Dermis microvascular lymphatic vessel endothelial cell (primary cell): Measurements from ENCODE around the gene CTNNBL1. TPM values are rescaled to one million over a fixed set of nuclear protein-coding genes. Genes with fewer than 3 reads are reported as not detected.
"Not testable (repeated sequence)": the region's sequence is repeated elsewhere in the genome, so short reads cannot be mapped to it uniquely, and the experiment has no call there.

ENCODE experiments used
- DNase-seq, 2 donors: peaks; one replicate each; pipeline versions ENCODE4 v3.0.0 to v3.0.0-alpha.2; 2010; ENCODE audit warnings: low read depth in 2 of 2
- total RNA-seq: library from RNA; depleted of rRNA; stranded (reverse); fragments of >200 nt; gene quantifications from 2 replicates; pipeline ENCODE4 v1.2.1, GENCODE V29; 2014

Gene CTNNBL1, protein sequence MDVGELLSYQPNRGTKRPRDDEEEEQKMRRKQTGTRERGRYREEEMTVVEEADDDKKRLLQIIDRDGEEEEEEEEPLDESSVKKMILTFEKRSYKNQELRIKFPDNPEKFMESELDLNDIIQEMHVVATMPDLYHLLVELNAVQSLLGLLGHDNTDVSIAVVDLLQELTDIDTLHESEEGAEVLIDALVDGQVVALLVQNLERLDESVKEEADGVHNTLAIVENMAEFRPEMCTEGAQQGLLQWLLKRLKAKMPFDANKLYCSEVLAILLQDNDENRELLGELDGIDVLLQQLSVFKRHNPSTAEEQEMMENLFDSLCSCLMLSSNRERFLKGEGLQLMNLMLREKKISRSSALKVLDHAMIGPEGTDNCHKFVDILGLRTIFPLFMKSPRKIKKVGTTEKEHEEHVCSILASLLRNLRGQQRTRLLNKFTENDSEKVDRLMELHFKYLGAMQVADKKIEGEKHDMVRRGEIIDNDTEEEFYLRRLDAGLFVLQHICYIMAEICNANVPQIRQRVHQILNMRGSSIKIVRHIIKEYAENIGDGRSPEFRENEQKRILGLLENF
- total RNA-seq = 22.7 and 22.8 TPM in 2 replicates

DNA sequence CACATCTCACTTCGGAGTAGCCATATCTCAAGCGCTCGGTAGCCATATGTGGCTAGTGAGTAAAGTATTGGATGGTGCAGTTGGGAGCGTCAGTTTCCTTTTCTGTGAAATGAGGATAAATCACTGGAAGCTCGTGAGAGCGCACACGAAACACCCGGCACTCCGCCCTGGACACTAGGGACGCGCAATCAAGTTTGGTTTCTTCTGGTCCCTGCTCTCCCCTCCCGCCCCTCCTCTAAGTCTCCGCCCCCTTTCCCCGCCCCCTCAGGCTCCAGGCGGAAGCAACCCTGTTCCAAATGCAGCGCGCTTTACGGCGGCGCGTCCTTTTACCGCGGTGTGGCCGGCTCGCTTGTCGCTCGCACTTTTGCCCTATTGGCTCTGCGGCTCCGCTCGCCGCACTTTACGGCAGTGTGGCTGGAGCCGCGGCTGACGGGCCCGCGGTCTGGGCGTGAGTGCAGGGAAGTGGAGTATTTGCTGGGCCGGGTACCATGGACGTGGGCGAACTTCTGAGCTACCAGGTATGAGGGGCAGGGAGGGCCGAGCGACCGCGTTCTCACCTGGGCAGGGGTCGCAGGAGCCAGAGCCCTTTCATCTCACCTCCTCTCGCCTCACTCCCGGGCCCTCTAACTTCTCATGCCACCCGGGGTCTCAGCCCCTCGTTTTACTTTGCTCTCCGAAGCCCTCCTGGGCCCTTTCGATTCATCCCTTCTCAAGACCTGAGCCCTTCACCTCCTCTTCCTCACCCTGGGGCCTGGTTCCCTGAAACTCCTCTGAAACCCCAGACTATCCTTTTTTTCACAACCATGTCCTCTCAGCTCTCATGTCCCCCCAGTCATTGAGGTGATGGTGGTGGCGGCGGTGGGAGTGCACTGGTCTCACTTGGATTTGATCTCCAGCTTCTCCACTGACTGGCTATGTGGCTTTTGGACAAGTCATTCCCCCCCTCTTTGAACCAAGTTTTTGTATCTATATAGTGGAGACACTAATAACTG is at the start of gene CTNNBL1:
CTNNBL1 (plus strand) TSS at position 396 of the 992 bp plus-strand sequence; CDS start at position 489, 93 bp downstream.
- DNase-seq = peak; percentile 88 to 97

DNA sequence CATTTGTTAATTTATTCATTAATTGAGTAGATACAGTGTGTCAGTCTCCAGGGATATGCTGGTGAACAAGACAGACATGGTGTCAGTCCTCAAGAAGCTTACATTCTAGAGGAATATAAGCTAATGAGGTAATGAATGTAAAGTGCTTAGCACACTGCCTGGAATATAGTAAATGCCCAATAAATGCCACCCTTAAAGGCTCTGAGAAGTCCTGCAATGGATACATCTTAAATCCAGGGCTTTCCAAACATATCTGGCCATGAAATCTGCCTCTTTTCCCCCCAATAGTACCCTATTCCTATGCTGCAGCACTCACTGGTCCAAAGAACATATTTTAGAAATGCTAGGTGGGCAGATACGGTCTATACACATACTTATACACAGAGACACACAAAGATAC is 49.2 kb upstream of the CTNNBL1 start:
- no peak for DNase-seq

DNA sequence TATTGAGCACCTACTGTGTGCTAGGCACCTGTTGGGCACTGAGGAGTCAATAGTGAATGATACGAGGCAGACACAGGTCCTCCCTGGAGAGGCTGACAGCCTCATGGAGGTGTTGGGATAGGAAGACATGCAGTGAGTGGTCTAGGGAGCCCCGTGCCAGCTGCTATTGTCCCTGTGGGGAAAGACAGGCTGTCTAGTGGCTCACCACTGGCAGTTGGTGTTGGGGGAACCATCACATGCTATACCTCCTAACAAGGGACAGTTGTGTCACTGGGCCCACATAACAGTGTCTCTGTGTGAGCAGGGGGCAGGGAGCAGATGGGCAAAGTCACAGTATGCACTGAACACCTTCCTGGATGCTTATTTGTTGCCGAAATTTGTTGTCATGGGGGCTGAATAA is 45.9 kb upstream of the CTNNBL1 start:
- no peak for DNase-seq

DNA sequence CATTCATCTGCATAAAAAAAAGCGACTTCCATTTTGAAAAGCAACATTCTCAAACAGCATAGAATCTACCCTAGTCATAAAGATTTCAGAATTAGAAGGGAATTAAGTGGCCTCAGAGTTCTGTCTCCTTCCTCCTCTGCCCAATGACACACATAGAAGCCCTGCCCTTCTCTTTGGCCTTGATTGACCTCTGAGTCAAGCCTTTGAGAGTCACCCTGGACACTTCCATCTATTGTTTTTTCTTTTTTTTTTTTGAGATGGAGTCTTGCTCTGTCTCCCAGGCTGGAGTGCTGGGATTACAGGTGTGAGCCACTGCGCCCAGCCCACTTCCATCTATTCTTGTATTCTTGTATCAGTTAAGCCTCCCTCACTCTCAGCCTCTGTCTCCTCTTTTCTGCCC is 44.8 kb upstream of the CTNNBL1 start:
- peak in 1 of 2 donors; percentile 45 for DNase-seq

DNA sequence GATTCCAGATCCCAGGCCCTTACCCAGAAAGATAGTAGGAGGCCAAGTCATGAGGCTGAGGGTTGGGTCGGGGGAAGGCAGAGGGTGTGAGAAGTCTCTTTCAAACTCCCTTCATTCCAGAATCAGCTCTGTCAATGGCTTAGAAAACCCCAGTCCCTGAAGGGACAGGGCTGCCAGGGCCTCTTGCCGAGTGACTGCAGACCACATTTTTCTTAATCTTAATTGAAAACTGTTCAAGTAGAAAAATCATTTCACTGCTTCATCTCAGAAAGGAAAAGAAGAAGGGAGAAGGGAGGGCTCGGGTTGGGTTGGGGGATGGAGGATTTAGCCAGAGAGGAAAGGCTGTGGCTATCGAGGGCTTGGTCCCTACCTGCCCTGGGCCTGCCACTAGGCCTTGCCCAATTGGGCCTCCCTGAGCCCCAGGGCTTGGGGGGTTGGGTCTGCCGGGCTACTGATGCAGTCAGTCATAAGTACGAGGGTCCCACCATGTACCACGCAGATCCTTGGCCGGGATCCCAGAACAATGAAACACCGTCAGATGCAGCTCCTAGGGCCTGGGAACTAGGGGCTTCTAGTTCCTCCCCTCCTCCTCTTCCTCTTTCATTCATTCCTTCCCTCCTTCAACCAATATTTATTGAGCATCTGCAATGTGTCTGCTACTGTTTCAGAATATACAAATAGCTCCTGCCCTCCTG is 44.0 kb upstream of the CTNNBL1 start:
- DNase-seq = no peak

DNA sequence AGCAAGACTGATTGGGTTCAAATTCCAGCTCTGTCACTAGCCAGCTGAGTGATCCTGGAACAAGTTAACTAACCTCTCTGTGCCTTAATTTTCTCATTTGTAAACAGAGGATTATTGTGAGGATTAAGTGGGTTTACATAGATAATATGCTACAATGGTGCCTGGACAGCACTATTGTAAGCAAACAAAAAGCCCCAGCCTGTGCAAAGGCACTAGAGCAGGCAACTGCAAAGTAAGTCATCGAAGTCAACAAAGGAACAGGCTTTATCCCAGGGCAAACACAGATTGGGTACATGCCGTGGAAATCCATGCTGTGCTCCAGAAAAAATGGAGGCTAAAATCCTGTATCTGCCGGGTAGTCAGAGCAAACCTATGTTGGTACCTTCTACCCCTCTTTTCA is 43.2 kb upstream of the CTNNBL1 start:
- DNase-seq = no peak

DNA sequence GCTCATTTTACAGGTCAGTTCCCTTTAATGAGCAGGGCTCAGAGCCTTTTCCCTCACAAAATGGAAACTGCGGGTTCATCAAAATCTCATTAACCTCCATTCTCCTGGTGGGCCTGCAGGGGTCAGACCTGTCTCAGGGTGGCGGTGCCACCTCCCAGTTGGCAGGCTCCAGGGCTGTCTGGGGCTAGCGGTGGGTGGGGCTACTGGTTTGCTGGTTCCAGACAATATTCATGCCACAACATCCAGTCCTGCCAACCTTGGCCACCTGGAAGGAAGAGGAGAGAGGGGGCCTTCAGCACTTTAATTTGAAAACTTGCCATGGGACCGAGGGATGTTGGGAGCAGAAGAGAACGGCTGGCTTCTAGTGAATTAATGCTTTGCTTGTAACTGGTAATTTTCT is 41.9 kb upstream of the CTNNBL1 start:
- peak; percentile 28 to 59 for DNase-seq

DNA sequence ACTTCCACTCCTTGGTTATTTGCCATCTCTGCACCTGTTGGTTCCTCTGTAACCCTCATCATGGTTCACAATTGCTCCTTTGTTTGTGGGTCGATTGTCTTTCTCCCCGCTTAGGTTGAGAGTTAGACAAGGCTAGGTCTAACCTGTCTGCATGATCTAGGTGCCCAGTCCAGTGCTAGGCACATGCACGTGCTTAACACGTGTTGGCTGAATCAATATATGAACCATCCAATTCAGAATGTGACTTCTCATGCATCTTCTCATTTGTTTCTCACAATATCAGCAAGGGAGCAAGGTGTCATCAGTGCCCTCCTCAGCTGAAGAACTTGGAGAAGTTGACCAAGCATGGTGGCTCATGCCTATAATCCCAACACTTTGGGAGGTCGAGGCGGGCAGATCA is 36.9 kb upstream of the CTNNBL1 start:
- no peak for DNase-seq

DNA sequence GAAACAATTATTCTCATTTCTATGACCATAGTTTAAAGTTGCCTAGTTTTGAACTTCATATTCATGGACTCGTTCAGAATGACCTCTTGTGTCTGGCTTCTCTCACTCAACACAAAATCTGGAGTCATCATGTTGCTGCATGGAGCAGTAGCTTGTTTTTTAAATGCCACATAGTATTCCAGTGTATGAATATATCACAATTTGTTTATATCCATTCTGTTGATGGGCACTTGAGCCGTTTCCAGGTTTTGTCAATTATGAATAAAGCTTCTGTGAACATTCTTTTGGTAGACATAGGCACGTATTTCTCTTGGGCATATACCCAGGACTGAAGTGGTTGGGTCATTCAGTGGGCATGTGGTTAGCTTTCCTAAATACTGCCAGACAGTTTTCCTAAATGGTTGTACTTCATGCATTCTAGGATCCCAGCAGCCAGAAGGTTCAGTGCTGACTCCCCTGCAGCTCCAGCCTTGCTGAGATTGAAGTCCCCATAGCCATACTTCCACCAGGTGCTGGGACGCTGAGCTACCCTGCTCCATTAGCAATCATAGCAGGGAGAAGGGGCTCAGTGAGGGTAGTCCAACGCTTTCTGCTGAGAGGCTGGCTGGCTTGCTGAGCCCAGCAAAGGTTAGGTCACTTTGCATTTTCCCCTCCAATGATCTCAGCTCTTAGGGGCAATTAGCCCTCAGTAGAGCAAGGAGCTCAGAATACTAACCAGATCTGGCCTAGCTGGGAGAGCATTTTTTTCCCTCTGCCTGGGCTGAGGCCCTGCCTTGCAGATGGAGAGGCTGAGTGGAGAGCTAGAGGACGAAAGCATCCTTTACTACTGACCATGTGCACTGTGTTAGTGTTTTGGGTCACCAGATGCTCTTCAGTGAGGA is 35.7 kb upstream of the CTNNBL1 start:
- no peak for DNase-seq

DNA sequence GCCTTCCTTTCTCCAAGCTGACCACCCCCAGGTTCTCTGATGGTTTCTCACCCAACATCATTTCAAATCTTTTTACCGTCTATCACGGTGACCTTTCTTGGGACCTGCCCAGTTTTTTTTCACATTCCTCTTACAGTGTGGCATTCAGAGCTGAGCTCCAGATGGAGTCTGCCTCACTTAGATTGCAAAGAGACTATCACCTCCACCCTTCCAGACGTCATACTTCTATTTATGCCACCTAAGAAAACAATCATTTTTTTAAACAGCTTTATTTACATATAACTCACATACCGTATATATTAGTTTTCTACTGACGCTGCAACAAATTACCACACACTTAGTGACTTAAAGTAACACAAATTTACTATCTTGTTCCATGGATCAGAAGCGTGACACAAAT is 32.3 kb upstream of the CTNNBL1 start:
- DNase-seq = no peak

DNA sequence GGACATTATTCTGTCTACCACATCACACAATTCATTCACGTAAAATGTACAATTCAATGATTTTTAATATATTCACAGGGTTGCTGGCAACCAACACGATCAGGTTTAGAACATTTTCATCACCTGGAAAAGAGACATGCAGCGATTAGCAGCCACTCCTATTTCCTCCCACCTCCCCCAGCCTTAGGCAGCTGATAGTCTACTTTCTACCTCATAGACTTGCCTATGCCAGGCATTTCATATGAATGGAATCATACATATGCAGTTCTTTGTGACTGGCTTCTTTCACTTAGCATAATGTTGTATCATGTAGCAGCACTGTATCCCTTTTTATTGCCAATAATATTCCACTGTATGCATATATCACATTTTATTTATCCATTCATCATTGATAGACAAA is 31.5 kb upstream of the CTNNBL1 start:
- DNase-seq = no peak

DNA sequence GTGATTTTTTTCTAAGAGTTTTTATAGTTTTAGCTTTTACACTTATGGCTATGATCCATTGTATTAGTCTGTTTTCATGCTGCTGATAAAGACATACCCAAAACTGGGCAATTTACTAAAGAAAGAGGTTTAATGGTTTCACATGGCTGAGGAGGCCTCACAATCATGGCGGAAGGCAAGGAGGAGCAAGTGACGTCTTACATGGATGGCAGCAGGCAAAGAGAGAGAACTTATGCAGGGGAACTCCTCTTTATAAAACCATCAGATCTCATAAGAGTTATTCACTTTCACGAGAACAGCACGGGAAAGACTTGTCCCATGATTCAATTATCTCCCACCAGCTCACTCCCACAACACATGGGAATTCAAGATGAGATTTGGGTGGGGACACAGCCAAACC is 29.2 kb upstream of the CTNNBL1 start:
- DNase-seq = not testable (repeated sequence)

DNA sequence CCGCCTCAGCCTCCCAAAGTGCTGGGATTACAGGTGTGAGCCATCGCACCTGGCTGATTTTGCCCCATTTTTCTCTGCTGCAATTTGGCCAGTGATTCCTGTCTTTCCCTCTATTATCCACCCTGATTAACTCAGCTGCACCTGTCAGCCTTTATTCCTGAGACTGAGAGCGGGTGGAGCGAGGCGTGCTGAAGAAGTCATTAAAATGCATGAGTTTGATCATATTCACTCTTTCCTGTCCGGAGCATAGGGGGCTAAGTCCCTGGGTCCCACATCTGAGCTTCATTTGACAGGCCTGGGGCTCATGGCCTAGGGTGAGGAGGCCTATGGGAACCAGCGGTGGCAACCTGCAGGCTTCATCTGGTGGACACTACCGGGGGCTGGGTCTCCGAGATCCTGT is 25.7 kb upstream of the CTNNBL1 start:
- DNase-seq = no peak

DNA sequence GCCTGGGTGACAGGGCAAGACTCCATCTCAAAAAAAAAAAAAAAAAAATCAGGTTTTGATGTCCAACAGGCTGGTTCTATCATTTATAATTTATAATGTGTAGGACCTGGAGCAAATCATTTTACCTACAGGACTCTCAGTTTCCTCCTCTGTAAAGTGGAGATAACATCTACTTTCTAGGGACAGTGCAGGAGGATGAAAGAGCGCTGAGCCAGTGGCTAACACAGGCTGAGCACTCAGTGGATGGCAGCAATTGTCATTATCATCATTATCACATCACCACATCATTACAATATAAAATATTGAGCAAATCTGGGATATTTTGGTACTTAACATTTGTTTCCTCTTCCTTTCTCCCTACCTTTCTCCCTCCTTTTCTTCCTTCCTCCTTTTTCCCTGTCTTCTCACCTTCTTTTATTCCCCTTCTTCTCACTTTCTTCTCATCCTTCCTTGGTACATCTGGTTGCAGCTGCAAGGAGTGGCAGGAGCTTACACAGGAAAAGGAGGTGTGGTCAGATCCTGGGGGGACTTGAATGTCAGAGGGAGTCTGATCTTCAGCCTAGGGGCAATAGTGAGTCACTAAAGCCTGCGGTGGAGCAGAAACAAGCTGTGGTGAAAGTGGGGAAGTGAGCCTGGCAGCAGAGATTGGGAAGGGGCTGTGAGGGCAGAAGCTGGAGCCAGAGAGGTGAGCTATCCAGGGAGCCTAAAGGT is 24.6 kb upstream of the CTNNBL1 start:
- DNase-seq = no peak

DNA sequence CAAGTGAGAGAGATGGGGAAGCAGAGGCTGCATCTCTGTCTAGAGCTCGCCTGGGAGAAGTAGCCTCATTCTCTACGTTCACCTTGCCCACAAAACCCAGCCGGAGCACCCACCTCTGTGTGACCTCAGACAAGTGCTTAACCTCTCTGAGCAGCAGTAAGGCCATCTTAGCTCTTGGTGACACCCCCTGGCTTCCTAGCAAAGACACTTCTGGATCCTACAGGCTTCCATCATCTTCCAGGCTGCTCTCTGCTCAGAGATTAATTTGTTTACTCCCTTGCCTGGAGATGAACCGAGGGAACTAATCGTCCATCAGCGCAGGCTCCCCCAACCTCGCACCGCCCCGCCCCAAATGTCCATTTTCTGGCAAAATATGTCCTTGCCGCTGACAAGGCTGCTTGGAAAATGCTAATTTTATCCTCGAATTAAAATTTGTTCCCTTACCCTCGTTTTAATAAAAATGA is 24.0 kb upstream of the CTNNBL1 start:
- DNase-seq = no peak

DNA sequence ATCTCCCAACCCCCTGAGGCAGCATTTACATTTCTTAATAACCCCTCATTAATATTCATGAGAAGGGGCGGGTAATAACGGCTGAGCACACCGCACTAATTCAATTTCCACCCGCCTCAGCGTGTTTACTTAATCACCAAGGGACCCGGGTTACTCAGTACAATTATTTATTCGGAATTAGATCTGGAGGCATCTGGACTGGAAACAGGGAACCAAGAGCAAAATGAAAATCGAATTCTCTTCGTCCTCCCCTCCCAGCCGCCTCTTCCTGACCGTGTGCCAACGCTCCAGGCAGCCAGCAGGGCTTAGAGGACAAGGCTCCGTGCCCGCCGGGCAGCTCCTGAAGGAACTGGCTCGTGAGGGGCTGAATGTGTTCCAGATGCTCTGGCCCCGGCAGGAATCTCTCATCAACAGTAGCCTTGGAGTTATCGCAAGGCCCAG is 23.5 kb upstream of the CTNNBL1 start:
- no peak for DNase-seq

DNA sequence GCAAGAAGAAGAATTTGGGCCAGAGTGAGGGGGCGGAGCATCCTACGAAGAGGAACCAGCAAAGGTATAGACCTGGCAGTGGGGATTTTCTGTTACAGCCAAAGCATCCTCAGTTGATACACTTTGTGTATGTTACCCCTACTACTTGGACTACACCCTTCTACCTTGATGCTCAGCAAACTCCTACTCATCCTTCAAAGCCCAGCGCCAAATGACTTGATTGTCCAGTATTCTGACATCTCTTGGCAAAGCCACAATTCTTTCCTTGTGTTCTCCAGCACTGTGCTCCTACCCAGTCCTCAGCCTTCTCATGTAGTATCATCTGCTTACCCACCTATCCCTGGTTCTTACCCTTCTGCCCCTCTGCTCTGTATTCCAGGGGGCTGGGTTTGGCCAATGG is 21.7 kb upstream of the CTNNBL1 start:
- DNase-seq = no peak

DNA sequence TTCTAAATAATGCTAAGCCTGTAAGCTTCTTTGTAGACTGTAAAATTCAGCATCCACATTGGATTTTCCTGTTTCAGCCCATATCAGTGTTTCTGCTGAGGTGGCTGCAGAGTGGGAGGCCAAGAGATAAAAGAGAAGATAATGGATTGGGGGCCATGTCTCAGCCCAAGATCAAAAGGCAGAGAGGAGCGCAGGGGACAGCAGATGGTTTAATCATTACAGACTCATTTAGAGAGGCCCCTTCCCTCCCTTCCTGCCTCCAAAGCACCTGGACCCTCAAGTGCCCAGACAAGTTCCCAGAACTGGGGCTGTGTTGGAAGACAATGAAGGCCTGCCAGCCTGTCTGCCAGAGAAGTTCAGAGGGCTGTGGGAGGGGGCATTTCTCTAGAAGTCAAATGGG is 20.4 kb upstream of the CTNNBL1 start:
- DNase-seq = no peak

DNA sequence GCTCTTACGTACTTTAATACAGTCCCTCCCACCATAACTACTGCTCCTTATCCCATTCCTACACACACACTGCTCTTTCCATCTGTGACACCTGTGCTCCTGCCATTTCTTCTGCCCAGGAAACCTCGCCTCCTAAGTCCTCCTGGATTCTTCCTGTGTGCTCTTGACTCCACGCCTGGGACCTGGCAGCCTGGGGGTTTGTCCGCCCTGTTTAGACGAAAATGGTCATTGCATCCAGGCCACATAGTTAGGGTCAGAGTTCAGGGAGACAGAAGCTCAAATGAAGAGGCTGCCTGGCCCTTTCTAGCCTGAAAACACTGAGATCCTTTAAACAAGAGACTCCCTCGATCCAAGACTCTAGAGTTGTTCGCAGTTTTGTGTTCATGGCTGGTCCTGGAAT is 17.4 kb upstream of the CTNNBL1 start:
- no peak for DNase-seq
